Neural progenitor cell (in vitro differentiated cells): ENCODE results near the gene ELFN1. TPM values are rescaled to one million over a fixed set of nuclear protein-coding genes. Genes with fewer than 3 reads are reported as not detected.

Source experiments
- DNase-seq: peaks from one replicate; pipeline ENCODE4 v3.0.0-alpha.2; 2016; ENCODE audit warnings: low spot score
- H2AFZ ChIP-seq: fragments of 200-600 bp; sonication (generic); replicated peaks from 2 replicates; pipeline ENCODE4 v1.6.1; 2016; ENCODE audit warnings: antibody characterized with exemption
- H3F3A ChIP-seq: fragments of 200-600 bp; sonication (generic); 2 replicates; pipeline ENCODE4 v1.6.1; 2016; ENCODE audit warnings: antibody characterized with exemption, low read depth
- H3K27ac ChIP-seq: fragments of 200-600 bp; sonication (generic); 2 replicates; pipeline ENCODE4 v1.5.1; 2016; ENCODE audit warnings: mild to moderate bottlenecking
- H3K27me3 ChIP-seq: fragments of 200-600 bp; sonication (generic); 2 replicates; pipeline ENCODE4 v1.6.1; 2016; ENCODE audit warnings: mild to moderate bottlenecking, moderate library complexity
- H3K36me3 ChIP-seq: fragments of 200-600 bp; sonication (generic); 2 replicates; pipeline ENCODE4 v1.5.1; 2016
- H3K4me1 ChIP-seq: fragments of 200-600 bp; sonication (generic); 2 replicates; pipeline ENCODE4 v1.6.1; 2016; ENCODE audit warnings: mixed run types
- H3K4me2 ChIP-seq: fragments of 200-600 bp; sonication (generic); 2 replicates; pipeline ENCODE4 v1.6.1; 2016
- H3K4me3 ChIP-seq: fragments of 200-600 bp; sonication (generic); 2 replicates; pipeline ENCODE4 v1.5.1; 2016
- H3K79me2 ChIP-seq: fragments of 200-600 bp; sonication (generic); 2 replicates; pipeline ENCODE4 v1.6.1; 2016; ENCODE audit warnings: low read depth
- H3K9ac ChIP-seq: fragments of 200-600 bp; sonication (generic); 2 replicates; pipeline ENCODE4 v1.6.1; 2016
- H3K9me3 ChIP-seq: fragments of 200-600 bp; sonication (generic); 2 replicates; pipeline ENCODE4 v1.5.1; 2016; ENCODE audit warnings: low read depth
- H4K20me1 ChIP-seq: fragments of 200-600 bp; sonication (generic); 2 replicates; pipeline ENCODE4 v1.6.1; 2016; ENCODE audit warnings: low read depth
- H3K27ac Mint-ChIP-seq: 3 replicates; pipeline ENCODE4 v1.8.0; 2021; ENCODE audit warnings: mixed read lengths
- H3K27me3 Mint-ChIP-seq: 2 replicates; pipeline ENCODE4 v1.8.0; 2022; ENCODE audit warnings: low read depth, mild to moderate bottlenecking, inconsistent platforms, moderate library complexity, mixed read lengths; ENCODE audit not compliant: insufficient read depth
- H3K36me3 Mint-ChIP-seq: 3 replicates; pipeline ENCODE4 v1.8.0; 2021; ENCODE audit warnings: mixed read lengths
- H3K4me1 Mint-ChIP-seq: 3 replicates; pipeline ENCODE4 v1.8.0; 2021; ENCODE audit warnings: mixed read lengths
- H3K4me3 Mint-ChIP-seq: 3 replicates; pipeline ENCODE4 v1.8.0; 2021; ENCODE audit warnings: mild to moderate bottlenecking, moderate library complexity, mixed read lengths
- H3K9me3 Mint-ChIP-seq: 3 replicates; pipeline ENCODE4 v1.8.0; 2020; ENCODE audit warnings: mixed read lengths
- CTCF ChIP-seq: fragments of 200-600 bp; sonication (generic); IDR thresholded peaks from 2 replicates; pipeline ENCODE4 v1.5.1; 2017; ENCODE audit warnings: antibody characterized with exemption, mild to moderate bottlenecking
- EZH2 ChIP-seq: fragments of 200-600 bp; sonication (generic); IDR thresholded peaks from 2 replicates; pipeline ENCODE4 v1.6.1; 2017; ENCODE audit warnings: antibody characterized with exemption, mild to moderate bottlenecking, moderate library complexity
- EZH2phosphoT487 ChIP-seq: fragments of 200-600 bp; sonication (generic); IDR thresholded peaks from 2 replicates; pipeline ENCODE4 v1.6.1; 2017; ENCODE audit warnings: antibody characterized with exemption
- total RNA-seq: library from RNA; depleted of rRNA; stranded (reverse); fragments of >200 nt; gene quantifications from 2 replicates; pipeline ENCODE4 v1.2.3, GENCODE V29; 2015; ENCODE audit warnings: low replicate concordance

ELFN1 gene
- total RNA-seq, 1 donor from 2014 or later, result 2.2 TPM

DNA sequence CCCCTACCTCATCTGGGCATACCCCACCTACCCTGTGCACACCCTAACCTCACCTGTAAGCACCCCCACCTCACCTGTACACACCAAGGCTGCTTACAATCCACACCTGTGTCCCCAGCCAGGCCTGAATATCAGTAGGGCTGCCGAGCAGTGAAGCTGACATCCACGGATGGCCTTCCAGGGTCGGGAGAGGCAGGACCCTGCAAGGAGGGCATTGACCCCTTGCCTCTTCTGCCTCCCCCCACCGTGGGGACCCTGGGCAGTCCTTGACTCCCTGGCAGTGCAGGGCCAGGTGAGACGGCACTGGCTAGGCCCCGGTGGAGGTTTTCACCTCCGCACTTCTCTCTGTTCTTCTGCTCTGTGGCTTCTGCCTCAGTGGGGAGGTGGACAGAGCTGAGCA, 37.6 kb upstream of the ELFN1 start:
- H3K27ac Mint-ChIP-seq, result peak overlapping the region; percentile 17
- no peaks in the 10 kb centered on the region for H3K4me1 Mint-ChIP-seq

DNA sequence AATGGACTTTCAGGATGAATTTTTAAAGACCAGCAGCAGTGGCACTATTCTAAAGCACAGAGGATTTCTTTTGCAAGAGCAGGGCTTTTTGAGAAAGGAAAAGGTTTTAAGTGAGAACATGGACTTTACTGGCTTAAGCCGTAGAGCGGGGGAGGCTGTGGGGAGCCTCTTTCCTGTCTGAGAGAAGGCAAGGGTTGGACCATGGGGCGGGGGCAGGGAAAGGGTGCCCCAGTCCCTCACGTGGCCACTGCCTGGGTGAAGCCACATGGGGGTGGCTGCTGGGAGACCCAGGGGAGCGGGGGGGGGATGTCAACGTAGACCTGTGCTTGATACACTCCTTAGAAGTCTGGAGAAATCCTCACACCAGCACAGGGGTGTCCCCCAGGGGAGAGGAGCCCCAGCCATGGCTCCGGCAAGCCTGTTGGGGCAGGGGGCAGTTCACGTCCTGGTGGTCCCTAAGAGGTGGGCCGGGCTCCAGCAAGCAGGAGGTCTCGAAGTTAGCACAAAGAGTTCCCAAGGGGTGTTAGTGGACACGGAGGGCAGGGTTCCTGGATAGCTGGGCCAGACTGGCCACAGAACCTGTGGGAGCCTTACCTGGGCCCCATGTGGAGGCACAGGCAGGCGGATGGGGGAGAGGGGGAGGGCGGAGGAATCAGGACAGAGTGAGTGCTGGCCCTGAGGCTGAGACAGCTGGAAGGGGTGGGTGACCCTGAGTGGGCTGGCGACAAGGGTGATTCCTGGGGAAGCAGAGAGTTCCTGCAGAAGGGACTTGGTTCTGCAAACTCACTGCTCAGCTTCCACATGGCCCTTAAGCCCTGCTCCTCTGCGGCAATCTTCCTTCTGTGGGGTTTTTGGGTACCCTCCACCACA, 36.9 kb upstream of the ELFN1 start:
- H3K4me3 Mint-ChIP-seq, result no peak overlapping the region
- TF ChIP-seq EZH2phosphoT487, result no peak
- no peak for TF ChIP-seq EZH2
- TF ChIP-seq CTCF, result no peak

More for the DNA sequence above, 37.6 kb upstream of the ELFN1 start:
- no peaks in the 10 kb centered on the region for H3K79me2 ChIP-seq
- no peaks in the 10 kb centered on the region for H4K20me1 ChIP-seq
- no peaks in the 10 kb centered on the region for H3K4me1 ChIP-seq
- no peak overlapping the region for H3K9ac ChIP-seq
- Mint-ChIP-seq H3K27me3 (peaks cover 11% of the 10 kb centered on the region), H3K36me3 (no peaks in the 10 kb centered on the region), H3K4me3 (no peak overlapping the region), H3K9me3 (peaks cover 24% of the 10 kb centered on the region)
- H3K27ac ChIP-seq, result no peak overlapping the region
- H3K9me3 ChIP-seq, result peaks cover 9% of the 10 kb centered on the region
- H3K27me3 ChIP-seq, result peaks cover 4% of the 10 kb centered on the region
- no peak overlapping the region for H3K4me2 ChIP-seq
- no peak for DNase-seq
- H3K36me3 ChIP-seq, result no peaks in the 10 kb centered on the region
- no peak overlapping the region for H2AFZ ChIP-seq
- TF ChIP-seq CTCF (no peak), EZH2 (no peak), EZH2phosphoT487 (no peak)
- H3F3A ChIP-seq, result no peaks in the 10 kb centered on the region
- no peak overlapping the region for H3K4me3 ChIP-seq

GRCh38 chr7:1635401-1635800, 34.7 kb upstream of the ELFN1 start:
- no peak overlapping the region for H3K4me3 Mint-ChIP-seq
- Histone ChIP-seq H3K4me2 (no peak overlapping the region), H3K9ac (no peak overlapping the region), H3K27ac (no peak overlapping the region), H3K4me3 (no peak overlapping the region), H3K9me3 (peaks cover 9% of the 10 kb centered on the region), H3F3A (peaks cover 3% of the 10 kb centered on the region), H3K27me3 (no peaks in the 10 kb centered on the region), H3K4me1 (no peaks in the 10 kb centered on the region), H2AFZ (no peak overlapping the region), H3K79me2 (no peaks in the 10 kb centered on the region), H4K20me1 (no peaks in the 10 kb centered on the region), H3K36me3 (no peaks in the 10 kb centered on the region)
- no peak overlapping the region for H3K27ac Mint-ChIP-seq
- H3K27me3 Mint-ChIP-seq, result peaks cover 8% of the 10 kb centered on the region
- H3K4me1 Mint-ChIP-seq, result peaks cover 2% of the 10 kb centered on the region
- TF ChIP-seq EZH2phosphoT487 (no peak), CTCF (no peak), EZH2 (no peak)
- peaks cover 18% of the 10 kb centered on the region for H3K9me3 Mint-ChIP-seq
- no peak for DNase-seq
- H3K36me3 Mint-ChIP-seq, result no peaks in the 10 kb centered on the region

More for the DNA sequence above, 36.9 kb upstream of the ELFN1 start:
- Histone ChIP-seq H3K36me3 (no peaks in the 10 kb centered on the region), H3F3A (peaks cover 3% of the 10 kb centered on the region), H2AFZ (no peak overlapping the region), H3K4me1 (no peaks in the 10 kb centered on the region), H3K9ac (no peak overlapping the region), H3K79me2 (no peaks in the 10 kb centered on the region), H3K27me3 (peaks cover 4% of the 10 kb centered on the region), H3K4me2 (no peak overlapping the region), H4K20me1 (no peaks in the 10 kb centered on the region), H3K27ac (no peak overlapping the region), H3K4me3 (no peak overlapping the region), H3K9me3 (peaks cover 9% of the 10 kb centered on the region)
- peaks cover 23% of the 10 kb centered on the region for H3K9me3 Mint-ChIP-seq
- H3K4me1 Mint-ChIP-seq, result peaks cover under 1% of the 10 kb centered on the region
- no peak for DNase-seq
- H3K27me3 Mint-ChIP-seq, result peaks cover 11% of the 10 kb centered on the region
- no peak overlapping the region for H3K27ac Mint-ChIP-seq
- H3K36me3 Mint-ChIP-seq, result no peaks in the 10 kb centered on the region
